NCI-H1048 (cell line): ENCODE measurements around the gene PLEKHA1.

Source experiments
- DNase-seq: peaks from one replicate; lab custom pipeline; 2025; lab: John Stamatoyannopoulos, UW

Gene PLEKHA1

DNA sequence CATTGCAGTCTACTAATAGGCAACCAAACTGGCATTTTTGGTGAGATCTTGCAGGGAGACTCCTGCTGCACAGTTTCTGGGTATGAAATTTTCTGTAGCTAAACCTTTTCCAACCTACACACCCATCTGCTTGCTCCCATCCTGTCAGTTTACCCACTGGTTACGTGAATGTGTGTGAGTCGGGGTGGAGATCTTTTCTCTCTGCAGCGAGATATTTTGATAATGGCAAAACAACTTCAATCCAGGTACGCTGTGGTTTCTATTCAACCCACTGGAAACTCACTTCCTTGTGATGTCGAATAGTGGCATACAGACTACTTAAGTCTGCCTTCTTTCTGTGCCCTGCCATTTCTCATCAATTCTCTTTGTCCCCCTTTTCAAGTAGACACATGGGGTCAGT is 4.5 kb downstream of the PLEKHA1 start:
- DNase-seq = no peak

DNA sequence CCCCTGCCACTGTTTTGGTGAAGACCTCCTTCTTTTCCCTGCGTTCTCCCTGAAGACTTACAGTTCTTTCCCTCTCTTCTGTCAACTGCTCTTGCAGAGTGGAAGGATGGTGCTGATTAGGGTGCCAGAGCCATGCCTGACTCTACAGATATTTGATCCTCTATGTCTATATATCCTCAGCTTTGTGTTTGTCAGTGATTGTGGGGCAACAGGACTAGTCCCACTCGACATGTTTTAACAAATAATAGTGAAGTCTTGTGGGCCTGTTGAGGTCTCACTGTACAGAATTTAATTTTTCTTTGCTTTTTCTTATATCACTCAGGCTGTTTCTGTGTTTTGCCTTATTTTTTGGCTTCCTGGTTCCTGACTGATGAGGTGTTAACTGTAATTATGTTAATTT is 5.0 kb downstream of the PLEKHA1 start:
- DNase-seq = no peak

- no peak for DNase-seq
Measured at GRCh38 chr10:122380703-122381102, 6.2 kb downstream of the PLEKHA1 start.

DNA sequence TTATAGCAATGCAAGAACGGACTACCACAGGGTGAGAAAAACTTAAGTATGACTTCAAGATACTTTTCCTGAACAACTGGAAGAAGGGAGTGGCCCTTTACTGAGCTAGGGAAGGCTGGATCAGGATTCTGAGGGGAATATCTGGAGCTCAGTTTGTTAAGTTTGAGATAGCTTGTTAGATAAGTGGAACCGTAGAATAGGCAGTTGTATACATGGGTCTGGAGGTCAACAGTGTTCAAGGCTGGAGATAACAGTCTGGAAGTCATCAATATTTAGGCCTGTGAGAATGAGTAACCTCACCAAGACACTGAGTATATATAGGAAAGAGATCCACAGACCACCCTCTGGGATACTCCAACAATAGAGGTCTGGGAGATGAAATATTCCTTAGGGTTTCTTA is 7.2 kb downstream of the PLEKHA1 start:
- no peak for DNase-seq

DNA sequence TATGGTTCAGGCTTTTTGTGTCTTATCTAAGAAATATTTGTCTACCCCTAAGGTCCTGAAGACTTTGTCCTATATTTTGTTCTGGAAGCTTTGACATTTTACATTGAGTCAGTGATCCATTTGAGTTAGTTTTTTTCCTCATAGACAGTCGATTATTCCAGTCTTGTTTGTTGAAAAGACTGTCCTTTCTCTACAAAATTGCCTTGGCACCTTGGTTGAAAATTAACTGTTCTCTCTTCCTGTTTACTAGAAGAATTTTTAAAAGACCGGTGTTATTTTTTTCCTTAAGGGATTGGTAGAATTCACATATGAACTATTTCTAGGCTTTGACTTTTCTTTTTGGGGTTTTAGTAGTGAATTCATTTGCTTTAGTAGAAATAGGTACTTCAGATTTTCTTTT is 12.0 kb downstream of the PLEKHA1 start:
- DNase-seq = no peak

- DNase-seq = no peak
Measured at GRCh38 chr10:122387572-122387971, 13.1 kb downstream of the PLEKHA1 start.

DNA sequence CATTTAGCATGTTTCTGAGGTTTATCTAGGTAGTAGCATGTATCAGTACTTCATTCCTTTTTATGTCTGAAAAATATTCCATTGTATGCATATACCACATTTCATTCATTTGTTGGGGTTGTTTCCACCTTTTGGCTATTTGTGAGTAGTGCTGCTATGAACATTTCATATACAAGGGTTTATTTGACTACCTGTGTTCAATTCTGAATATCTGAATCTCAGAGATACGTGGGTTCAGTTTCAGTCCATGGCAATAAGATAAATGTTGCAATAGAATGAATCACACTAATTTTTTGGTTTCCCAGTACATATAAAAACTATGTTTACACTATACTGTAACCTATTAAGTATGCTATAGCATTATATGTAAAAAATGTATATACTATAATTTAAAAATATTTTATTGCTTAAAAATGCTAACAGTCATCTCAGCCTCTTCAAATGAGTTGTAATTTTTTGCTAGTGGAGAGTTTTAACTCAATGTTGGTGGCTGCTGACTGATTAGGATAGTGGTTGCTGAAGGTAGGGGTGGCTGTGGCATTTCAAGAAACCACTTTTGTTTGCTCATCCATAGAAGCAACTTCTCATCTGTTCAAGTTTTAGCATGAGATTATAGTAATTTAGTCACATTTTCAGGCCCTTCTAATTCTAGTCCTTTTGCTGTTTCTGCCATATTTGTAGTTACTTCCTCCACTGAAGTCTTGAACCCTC is 13.9 kb downstream of the PLEKHA1 start:
- DNase-seq = no peak

- no peak for DNase-seq
Measured at GRCh38 chr10:122390271-122390670, 15.8 kb downstream of the PLEKHA1 start.

GRCh38 chr10:122390679-122391078 is 16.2 kb downstream of the PLEKHA1 start:
- no peak for DNase-seq

DNA sequence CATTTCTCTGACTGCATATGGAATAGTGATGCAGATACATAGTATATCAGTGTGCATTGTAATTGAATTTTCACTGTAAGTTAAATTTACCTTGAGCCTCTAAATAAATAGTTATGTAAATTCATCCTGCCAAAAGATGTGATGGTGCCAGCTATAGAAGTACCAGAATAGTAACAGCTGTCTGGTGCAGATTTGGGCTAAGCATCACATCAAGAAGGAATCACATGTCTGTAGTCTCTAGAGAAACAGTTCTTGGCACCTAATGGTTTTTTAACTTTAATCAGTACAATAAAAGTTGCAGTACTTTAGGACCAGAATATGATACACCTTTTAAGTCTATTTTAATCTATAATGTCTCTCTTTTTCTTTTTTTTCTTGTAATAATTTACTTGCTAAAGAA is 17.4 kb downstream of the PLEKHA1 start:
- DNase-seq = no peak

GRCh38 chr10:122392835-122393234 is 18.3 kb downstream of the PLEKHA1 start:
- DNase-seq = no peak

DNA sequence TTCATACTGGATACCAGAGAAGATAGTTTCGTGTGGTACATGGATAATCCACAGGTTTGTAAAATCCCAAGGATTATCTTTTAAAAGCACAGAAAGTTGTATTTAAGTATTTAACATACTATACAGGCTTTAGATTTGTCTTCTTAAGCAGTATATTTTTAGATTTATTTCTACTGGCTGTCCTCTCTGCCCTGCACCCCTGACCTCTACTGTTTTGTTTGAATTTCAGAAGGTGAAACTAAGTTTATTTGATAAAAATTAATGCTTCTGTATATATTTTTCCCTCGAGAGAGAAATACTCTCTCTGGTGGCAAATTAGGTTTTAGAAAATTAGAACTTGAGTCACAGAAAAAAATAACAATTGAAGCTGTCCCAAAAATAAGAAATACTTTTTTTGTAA is 18.8 kb downstream of the PLEKHA1 start:
- no peak for DNase-seq

GRCh38 chr10:122402548-122403131 is 28.1 kb downstream of the PLEKHA1 start:
- no peak for DNase-seq

- DNase-seq = no peak
Measured at GRCh38 chr10:122404576-122404975, 30.1 kb downstream of the PLEKHA1 start.

- no peak for DNase-seq
Measured at GRCh38 chr10:122407375-122408125, 33.0 kb downstream of the PLEKHA1 start.

GRCh38 chr10:122413327-122413726 is 38.8 kb downstream of the PLEKHA1 start:
- DNase-seq = no peak

DNA sequence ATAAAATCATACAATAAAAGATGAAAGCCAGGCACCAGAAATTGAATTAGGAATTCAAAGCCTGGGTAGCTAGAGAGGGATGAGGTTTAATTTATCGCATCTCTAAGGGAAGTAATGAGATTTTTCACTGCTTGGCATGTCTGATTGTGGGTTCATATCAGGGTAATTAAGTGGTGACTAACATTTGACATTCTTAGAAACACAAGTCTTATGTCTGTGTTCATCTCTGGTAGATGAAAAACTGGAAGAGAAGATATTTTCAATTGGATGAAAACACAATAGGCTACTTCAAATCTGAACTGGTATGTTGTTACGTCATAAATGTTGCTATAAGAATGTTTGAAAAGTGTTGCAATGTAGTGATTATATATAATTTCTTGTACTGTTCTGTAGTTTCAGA is 43.2 kb downstream of the PLEKHA1 start:
- DNase-seq = no peak

- no peak for DNase-seq
Measured at GRCh38 chr10:122419016-122419415, 44.5 kb downstream of the PLEKHA1 start.

DNA sequence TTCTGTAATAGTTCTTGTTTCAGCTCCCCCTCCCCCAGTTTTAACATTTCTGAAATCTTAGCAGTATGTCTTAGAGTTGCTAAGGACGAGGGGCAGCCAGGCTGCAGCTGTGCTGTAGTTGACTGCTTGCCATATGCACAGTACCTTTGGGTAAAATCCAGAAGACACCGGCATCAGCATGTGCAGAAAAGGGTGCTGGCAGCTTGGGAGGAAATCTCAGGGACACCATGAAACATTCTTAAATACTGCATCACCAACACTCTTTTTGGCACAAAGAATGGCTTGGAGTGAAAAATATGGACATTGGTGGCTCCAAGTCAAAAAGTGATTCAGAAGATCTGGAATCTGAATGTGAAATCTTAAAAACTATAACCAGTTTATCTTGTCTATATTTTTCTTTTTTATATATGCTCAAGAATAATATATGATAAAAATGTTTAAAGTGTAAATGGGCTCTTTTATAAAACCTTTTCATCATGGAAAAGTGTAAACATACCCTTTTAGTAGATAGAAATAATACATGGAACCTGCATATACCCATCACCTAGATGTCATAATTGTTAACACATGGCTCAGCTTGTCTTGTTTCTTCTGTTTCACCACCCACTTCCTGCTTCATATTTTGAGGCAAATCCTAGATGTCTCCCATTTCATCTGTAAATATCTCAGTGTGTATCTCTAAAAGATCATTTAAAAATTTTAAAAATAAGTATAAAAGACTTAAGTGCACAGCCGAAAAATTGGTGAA is 45.5 kb downstream of the PLEKHA1 start:
- DNase-seq = no peak

GRCh38 chr10:122420624-122421007 is 46.1 kb downstream of the PLEKHA1 start:
- DNase-seq = no peak

- no peak for DNase-seq
Measured at GRCh38 chr10:122421054-122421625, 46.6 kb downstream of the PLEKHA1 start.

DNA sequence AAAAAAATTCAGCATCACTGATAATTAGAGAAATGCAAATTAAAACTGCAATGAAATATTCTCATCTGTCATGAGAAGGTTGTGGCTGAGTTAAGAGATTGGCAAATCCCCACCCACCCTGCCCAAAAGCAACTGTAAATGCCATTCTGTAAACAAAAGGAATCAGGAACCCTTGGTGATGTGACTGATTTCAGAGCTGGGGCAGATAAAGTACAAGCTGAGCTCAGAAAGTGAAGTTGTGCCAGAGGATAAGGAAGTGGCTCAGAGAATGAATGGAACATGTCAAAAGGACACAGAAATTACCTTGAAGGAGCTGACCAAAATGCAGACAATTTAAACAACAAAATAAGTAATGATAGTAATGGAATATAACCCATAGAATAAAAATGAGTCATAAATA is 47.2 kb downstream of the PLEKHA1 start:
- no peak for DNase-seq
